BJ (cell line): Measurements from ENCODE around the gene FUCA2. TPM values are rescaled to one million over a fixed set of nuclear protein-coding genes. Genes with fewer than 3 reads are reported as not detected.

Experiments used
- CTCF ChIA-PET: fragments of 350-600 bp; formaldehyde crosslinking; extraction: SDS; loops from one replicate; lab custom pipeline; 2021; ENCODE audit warnings: antibody characterized with exemption, inconsistent platforms; lab: Yijun Ruan, JAX
- POLR2A ChIA-PET: fragments of 300-600 bp; sonication (Branson Sonifier 250); formaldehyde crosslinking; extraction: SDS; loops from one replicate; lab custom pipeline; 2021; ENCODE audit warnings: antibody characterized with exemption; lab: Charles Lee
- DNase-seq: peaks from one replicate; pipeline ENCODE4 v3.0.0-alpha.2; 2011; ENCODE audit warnings: low read depth
- H3K27me3 ChIP-seq: 2 replicates; pipeline ENCODE4 v1.6.0; 2011; ENCODE audit warnings: low read length; ENCODE audit not compliant: control insufficient read depth, insufficient read depth
- H3K36me3 ChIP-seq: 2 replicates; pipeline ENCODE4 v1.5.1; 2011; ENCODE audit warnings: low read length; ENCODE audit not compliant: control insufficient read depth, insufficient read depth
- H3K4me3 ChIP-seq: 2 replicates; pipeline ENCODE4 v1.5.1; 2011; ENCODE audit warnings: low read depth, mild to moderate bottlenecking, control low read depth, low read length
- CTCF ChIP-seq: IDR thresholded peaks from 2 replicates; pipeline ENCODE4 v1.5.1; 2011; ENCODE audit warnings: low read depth, mild to moderate bottlenecking, control low read depth, inconsistent platforms, low read length, moderate library complexity; ENCODE audit not compliant: insufficient read depth
- polyA plus RNA-seq: library from polyadenylated mRNA; depleted of rRNA; stranded (reverse); fragments of >200 nt; gene quantifications from 2 replicates; pipeline ENCODE4 v1.2.3, GENCODE V29; 2011

The FUCA2 gene
- polyA plus RNA-seq, 1 experiment, result 37.1 TPM

- DNase-seq, result no peak
- Histone ChIP-seq H3K4me3 (no peak overlapping the region), H3K27me3 (no peaks in the 10 kb centered on the region), H3K36me3 (peaks cover 6% of the 10 kb centered on the region)
- POLR2A ChIA-PET, result no interaction called here
- TF ChIP-seq CTCF, result no peak
- CTCF ChIA-PET, result no interaction called here
These were observed 53.8 kb downstream of the FUCA2 start for GRCh38 chr6:143457563-143458359.

DNA sequence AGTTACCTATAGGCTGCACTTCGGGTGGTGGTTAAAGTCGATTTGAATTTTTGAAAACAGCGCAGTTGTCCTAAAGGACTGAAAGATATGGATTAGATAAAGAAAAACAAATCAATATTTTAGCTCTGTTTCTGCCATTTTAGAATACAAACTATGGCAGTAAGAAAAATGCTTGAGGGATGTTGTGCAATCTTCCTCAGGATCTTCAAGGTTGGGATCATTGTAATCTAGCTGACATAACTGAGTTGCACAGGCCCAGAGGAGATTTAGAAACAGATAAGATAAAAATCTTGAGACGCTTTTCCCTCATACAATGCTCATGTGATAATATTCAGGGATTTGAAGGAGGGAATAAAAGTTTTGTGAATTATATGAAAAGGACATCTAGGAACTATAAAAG is 60.0 kb downstream of the FUCA2 start:
- no peak for DNase-seq
- POLR2A ChIA-PET, result no interaction called here
- no peaks in the 10 kb centered on the region for H3K36me3 ChIP-seq
- CTCF ChIA-PET, result no interaction called here
- TF ChIP-seq CTCF, result no peak
- H3K4me3 ChIP-seq, result peak overlapping the region; percentile 78
- H3K27me3 ChIP-seq, result no peaks in the 10 kb centered on the region

- CTCF ChIA-PET, result interaction anchor here (1.0 to 1.6 kb wide), 2 partner anchors 63 to 885 kb away, joined by 3 read pairs; no protein-coding TSS in a partner anchor
These were observed 60.8 kb downstream of the FUCA2 start, which contains the start of the genes ADAT2 and PEX3 for GRCh38 chr6:143450453-143451371. Gene ADAT2 (minus strand): TSS chr6:143450695. CDS start chr6:143450658, 37 bp downstream. Gene PEX3 (plus strand): TSS chr6:143450805. CDS start chr6:143451043, 238 bp downstream.

DNA sequence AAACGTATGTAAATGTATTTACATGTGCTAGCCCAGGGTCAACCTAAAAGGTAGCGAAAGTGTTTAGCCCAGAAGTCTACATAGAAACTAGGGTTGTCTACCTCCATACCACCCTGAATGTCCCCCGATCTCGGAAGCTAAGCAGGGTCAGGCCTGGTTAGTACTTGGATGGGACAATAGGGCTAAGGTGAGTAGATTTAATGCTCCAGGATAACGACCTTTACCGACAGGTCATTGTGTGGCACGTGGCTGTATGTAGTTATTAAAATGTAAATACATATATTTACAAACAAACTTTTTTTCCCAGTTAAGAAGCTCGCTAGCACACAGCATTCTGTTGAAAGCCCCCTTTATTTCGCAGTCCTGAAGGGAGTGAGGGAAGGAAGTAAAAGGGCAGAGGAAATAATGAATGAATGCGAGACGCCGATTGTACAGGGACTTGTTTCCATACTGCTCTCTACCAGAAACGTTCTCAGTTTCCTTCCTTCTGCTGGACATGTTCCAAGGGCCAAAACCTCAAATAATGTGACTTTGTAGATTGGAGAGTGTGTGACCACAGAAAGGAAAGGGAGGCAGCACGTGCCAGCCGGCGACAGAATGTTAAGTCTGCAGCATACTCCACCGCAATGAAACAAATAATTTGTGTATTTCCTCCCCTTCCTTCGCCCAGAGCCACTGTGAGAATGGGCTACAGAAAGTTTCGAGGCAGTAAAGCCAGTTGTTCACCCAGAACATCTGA is 61.6 kb downstream of the FUCA2 start:
- Histone ChIP-seq H3K4me3 (peak overlapping the region; percentile 78), H3K36me3 (no peaks in the 10 kb centered on the region), H3K27me3 (no peaks in the 10 kb centered on the region)
- ChIA-PET POLR2A (no interaction called here), CTCF (interaction anchor here (0.6 to 1.6 kb wide), 3 partner anchors 32 to 884 kb away, joined by 3 read pairs; no protein-coding TSS in a partner anchor)
- no peak for DNase-seq
- TF ChIP-seq CTCF, result no peak

More at GRCh38 chr6:143450453-143451371, 60.8 kb downstream of the FUCA2 start, which contains the start of the genes ADAT2 and PEX3:
- POLR2A ChIA-PET, result interaction anchor here (0.5 to 0.6 kb wide), 2 partner anchors 207 to 433 kb away, joined by 3 to 10 read pairs; no protein-coding TSS in a partner anchor
- TF ChIP-seq CTCF, result no peak
- Histone ChIP-seq H3K36me3 (no peaks in the 10 kb centered on the region), H3K27me3 (no peaks in the 10 kb centered on the region), H3K4me3 (peak within 1 kb of the TSS; percentile 78)
- DNase-seq, result peak; percentile 56
